Femur (tissue), 1 donor: ENCODE data around the gene RRP1B.

Experiments
- DNase-seq: peaks from one replicate; pipeline ENCODE4 v3.0.0-alpha.2; 2017

The RRP1B gene

DNA sequence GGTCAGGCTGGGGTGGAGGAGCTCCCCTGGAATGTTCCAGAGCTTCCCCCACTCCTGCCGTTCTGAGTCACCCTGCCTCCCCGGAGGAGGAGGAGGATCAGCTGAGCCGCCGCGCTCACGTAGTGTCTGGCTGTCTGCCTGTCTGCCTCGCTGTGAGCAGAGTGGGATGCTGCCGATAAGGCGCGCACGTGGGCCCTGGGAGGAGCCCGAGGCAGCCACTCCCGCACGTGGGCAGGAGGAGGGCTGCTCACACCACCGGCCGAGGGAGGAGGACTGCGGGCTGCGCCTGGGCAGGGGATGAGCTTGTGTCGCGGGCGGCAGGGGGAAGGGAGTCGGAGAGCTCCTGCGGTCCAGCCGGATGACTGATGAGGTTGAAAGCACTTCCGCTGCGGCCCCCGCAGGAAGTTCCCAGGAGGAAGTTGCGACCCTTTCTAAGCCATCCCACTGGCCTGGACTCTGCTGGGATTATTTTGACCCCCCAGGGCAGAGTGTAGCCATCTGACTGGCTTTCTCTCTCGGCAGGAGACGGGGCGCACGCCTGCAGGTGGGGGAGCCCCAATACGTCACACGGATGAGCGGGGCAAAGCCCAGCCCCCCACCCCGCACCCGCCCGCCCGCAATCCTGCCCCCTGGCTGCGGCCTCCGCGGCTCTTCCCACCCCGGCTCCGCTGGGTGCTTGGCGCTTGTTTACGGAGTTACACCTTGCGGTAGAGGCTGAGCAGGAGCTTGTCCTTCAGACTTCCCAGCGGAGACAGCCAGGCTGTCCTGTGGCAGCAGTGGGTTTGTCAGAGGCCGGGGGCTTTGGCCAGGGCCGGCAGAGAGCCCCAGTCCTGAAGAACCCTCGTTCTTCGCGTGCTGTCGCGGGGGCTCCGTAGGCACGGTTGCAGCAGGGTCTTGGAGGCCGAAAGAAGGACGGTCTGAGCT lies 69.4 kb downstream of the RRP1B start:
- peak; percentile 93 for DNase-seq

DNA sequence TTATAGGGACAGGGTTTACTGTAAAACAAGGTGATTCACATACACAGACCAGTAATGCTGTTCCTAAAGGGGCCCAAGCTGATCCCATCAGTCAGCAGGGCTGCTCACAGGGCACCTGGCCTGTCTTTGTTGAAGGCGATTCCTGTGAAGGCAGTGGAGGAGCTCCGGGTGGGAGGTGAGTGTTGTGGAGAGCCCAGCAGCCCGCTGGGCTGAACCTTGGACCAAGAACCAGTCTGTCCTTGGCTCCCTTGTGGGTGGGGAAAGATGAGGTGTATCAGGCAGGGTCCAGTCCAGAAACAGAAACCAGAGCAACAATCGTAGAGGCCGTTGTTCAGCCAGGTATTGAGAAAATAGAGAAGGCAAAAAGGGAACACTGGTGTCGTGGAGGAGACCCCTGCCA lies 72.1 kb downstream of the RRP1B start:
- no peak for DNase-seq

DNA sequence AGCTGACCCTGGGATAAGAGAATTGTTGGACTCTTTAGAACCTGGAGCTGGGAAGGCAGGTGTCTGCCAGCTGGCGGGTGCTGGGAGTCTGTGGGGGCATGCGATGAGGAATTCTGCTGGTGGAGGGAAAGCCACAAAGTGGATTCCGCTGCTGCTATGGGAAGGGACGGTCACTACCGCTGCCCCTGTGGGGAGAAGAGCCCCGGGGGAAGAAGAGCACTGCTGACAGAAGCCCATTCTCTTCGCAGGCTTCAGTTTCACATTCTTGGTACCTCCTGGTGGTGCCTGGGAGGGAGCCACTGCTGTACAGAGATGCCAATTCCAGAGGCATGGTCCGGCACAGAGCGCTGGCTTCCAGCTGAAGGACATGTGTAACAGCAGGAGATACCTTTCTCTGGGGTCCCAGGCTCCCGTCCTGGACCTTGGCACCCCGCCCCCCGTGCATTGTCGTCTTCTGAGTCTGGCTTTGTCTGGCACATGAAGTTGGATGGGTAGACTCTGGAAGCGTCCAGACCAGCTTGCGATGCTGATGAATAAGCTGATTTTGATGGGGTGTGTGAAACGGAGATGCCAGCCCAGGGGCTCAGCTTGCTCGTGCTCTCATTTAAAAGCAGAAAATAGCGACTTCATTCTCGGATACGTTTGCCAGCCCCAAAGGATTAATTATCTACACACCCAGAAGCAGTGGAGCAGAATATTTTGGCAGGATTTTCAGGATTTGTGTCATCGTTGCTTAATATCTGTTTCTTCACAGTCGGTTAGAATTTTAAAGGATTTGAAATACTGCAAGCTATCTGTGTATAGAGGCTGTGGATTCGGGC lies 72.7 kb downstream of the RRP1B start:
- no peak for DNase-seq

DNA sequence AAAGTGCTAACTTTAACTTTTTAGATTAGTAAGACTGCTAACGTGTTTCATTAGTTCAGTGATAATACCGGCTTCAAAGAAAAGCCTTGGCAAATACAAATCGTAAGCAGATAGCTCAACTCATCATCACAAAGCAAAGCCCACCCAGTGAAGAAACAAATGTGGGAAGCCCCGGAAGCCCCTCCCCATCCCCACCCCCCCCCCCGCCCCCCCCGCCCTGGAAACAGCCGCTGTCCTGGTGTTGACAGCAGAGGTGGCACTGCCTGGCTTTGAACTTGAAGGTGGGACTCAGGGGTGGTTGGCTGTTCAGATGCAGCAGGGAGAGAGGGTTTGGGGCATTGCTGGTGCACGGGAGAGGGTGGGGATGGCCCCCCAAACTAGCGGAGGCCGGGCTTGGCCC lies 73.7 kb downstream of the RRP1B start:
- DNase-seq = no peak

DNA sequence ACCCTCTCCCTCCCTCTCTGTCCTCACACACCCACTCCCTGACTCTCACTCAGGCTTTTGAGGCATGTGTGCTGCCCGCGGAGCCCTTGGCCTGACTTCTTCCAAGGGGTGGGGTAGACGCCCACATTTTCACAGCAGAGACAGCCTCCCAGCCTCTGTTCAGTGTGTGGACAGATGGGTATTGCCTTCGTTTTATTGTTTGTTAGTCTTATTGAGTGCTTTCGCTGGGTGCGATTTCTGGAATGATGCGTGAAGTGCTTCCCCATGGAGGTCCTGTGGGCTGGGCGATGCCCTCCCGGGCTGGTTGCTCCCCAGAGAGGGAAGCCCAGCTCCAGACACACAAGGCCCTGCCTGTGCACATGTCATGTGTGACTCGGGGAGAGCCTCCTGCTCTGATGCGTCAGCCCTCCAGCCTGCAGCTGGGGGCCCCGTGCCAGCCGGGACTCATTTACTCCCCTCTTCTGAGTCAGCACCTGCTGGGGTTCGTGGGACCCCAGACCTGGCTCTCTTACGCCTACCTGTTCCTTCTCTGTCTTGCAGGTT lies 74.2 kb downstream of the RRP1B start:
- DNase-seq = no peak

DNA sequence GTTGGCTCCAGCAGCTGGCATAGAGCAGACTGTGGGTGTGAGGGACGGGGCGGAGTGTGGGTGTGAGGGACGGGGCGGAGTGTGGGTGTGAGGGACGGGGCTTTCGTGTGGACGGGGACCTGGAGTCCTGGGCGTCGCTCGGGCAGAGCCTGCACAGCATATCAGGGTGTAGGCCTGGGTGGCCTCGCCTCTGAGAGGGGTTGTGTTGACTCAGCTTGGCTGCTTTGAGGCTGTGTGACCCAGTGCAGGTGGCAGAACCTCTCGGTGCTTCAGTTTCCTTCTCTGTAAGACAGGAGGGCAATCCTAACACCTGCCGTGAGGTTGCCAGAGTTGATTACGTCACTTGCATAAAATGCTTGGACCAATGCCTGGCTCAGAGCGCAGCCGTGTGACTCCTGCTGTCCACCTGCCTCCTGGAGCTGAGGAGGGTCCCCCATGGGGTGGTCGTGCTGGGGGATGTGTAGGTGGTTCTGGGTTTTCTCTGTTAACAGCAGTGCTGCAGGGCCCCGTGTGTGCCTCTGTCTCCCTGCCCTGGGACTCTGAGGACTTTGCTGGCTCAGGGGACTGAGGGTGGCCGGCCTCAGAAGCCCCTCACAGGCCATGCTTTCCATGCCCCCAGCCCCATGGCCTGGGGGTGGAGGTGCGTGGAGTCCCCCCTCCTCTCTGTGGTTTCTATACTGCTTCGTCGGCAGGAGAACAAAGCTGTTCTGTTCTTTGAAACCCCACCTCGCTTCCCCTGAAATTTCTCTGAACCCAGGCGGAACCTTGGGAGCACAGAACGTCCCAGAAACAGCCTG lies 75.0 kb downstream of the RRP1B start:
- DNase-seq = no peak

DNA sequence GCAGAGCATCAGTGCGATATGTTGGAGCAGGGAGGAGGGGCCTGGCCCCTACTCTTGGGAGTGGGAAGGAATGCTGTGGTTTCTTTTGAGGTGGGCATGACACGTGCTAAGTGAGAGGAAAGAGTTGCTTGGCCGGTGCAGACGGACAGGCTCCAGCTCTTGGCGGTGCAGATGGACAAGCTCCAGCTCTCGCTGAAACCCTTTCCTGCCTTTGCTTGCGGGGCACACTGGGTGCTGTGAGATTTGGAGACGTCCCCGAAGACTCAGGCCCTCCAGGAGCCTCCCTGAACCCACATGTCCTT lies 75.5 kb downstream of the RRP1B start:
- no peak for DNase-seq

DNA sequence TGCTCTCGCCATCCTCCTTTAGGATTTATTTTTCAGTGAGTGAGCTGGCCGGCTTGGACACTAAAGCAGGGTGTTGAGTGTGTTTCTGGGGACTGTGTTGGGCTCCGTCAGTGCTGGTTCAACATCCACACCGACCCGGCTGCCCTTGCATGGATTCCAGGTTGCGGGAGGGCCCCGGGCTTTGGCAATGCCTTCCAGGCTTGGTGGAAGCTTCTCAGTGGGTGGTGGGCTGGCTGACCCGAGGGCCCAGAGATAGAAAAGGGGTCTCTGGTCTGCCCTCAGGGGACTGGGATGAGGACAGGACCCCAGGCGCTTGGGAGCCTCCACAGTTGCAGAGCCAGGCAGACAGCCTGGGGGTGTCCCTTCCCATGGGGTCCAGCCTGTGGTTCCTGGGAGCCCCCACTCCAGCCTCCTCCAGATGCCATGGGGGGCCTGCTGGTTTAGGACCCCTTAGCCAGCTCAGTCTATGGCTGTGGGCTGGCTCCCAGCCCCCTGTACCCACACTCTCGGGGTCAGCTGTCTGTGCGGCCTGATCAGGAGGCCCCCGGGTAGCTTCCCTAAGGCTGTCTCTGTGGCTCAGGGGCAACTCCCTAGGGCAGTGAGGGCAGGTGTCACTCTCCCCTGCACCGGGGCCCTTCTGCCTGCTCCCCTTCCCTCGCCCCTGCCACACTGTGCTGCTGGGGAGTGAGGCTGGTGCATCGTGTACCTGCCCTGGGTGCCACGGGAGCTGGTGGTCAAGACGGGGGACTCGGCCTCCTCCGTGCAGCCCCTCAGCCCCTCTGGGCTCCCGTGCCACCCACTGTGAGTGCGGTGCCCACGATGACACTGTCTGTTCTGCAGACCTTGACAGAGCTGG lies 76.1 kb downstream of the RRP1B start:
- DNase-seq = no peak

DNA sequence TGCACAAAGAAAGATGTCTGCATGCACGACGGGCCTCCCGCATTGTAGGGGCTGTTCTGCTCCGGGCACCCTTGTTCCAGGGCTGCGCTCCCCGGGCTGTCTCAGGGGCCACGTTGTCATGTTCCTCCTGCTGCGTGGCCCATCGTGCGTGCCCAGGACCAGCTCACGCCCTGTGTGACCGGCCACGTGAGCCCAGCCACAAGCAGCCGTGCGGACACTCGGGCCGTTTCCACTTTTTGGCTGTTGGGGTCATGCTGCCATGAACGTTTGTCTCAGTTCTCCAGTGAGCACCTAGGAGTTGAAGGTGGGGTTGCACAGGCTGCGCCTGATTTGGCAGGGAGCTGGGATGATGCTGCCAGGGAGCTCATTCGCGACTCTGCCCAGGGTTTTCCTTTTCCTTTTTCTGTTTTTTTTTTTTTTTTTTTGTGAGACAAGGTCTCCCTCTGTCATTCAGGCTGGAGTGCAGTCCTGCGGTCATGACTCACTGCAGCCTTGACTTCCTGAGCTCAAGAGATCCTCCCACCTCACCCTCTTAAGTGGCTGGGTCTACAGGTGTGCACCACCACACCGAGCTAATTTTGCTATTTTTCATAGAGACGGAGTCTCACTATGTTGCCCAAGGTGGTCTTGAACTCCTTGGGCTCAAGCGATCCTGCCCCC lies 77.0 kb downstream of the RRP1B start:
- no peak for DNase-seq

DNA sequence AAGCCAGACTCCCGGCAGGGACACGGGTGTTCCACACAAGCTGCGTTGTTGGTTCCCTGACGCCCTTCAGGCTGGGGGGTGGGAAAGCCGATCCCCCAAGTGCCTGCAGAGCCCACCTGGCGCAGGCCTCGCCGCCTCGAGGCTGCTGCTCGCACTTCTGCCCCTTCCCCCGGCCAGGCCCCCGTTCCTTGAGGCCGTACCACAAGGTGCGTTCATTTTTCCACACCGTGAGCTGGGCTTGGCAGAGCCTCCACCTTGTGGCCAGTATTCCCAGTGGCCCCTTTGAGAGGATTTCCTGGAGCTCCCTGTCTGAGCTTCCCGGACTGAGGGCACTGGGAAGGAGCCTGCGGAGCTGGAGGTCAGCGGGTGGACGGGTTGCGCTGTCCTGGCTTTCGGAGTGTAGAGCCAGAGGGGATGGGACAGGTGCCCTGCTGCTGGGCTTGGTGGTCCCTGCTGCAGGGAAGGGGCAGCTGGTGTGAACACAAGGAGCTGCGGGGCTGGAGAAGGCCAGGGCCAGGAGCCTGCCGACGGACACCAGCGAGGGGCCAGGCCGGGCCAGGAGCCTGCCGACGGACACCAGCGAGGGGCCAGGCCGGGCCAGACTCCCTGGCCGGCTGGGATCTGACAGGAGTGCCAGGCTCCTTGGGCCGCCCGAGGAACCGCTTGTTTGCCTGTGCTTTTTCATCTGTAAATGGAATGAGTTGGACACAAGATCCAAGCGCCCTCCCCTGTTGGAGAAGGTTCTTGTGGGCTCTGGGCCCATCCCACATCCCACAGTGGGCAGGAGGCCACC lies 78.0 kb downstream of the RRP1B start:
- no peak for DNase-seq

DNA sequence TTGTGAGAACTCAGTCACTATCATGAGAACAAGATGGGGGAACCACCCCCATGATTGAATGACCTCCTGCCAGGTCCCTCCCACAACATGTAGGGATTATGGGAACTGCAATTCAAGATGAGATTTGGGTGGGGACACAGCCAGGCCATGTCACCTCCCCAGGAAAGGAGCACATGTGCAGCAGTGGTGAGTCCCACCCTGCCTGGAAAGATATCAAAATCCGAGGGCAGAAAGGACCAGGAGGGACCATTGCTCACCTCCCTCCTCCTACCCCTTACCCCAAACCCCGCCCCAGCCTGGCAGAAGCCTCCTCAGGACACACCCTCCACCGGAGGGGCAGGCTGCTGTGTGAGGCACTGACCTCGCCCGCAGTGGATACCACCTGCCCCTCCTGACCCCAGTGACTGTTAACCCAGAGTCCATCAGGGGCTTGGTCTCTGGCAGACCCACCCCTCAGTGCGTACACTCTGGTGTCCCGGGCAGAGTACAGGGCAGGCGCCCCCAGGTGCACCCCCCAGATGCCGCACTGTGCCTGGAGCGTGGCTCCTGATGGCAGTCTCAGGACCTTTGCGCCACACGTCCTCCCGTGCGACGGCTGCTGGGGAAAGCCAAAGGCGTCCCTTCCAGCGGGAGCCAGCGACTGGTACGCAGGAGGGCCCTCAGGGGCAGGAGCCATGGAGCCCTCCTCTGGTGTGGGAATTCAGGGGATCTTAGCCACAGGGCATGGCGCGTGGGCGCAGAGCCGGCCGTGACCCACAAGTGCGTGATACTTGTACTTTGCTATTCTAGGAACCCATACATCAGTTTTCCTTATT lies 80.5 kb downstream of the RRP1B start:
- no peak for DNase-seq

DNA sequence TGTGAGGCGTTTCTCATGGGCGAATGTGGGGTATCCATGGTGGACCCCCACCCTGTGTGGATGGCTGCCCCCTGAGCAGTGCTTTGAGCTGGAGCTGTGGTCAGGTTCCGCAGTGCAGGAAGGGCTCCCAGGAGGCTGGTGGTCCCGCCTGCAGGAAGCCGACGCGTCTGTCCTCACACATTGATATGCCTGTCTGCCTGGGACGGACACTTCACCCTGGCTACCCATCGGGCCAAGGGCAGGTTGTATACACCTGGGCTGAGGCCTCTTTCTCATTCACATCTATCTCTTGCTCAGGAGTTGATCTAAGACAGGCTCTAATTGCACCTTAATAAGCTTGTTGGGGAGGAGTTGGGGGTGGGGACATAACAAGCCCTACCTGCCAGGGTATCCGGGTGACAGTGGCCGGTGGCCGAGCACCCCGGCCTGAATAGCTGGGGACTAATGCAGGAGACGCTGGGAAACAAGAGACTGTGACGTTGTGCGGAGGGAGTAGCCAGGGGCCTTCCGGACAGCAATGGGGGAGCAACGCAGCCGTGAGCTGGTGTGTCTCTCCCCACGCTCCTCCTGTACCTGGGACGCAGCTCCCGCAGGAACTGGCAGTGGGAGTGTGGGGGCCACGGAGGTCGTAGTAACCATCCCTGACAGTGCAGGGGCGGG lies 81.3 kb downstream of the RRP1B start:
- DNase-seq = peak; percentile 77

DNA sequence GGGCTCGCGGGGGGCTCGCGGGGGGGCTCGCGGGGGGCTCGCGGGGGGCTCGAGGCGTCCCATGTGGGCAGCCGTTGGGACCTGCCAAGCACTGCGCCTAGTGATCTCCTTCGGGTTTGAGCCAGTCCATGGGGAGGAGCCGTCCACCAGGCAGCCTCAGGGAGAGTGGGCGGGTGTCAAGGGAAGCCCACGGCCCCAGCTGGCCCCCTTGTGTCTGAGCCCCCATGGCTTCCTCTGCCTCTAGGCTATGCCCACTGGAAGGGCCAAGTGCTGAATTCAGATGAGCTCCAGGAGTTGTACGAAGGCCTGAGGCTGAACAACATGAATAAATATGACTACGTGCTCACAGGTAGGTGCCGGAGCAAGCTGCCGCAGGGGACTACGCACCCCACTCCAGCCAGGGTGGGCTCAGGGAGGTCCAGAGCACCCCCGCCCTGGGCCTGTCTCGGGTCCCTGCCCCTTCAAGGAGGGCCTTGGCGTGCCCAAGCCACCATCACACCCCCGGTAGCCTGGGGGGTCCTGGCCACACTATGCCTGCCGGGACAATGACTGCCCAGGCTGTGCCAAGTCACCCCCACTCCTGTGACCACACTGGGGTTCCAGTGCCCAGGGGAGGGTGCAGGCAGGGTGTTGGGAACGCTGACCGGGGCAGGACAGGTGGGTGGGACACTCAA lies 82.2 kb downstream of the RRP1B start:
- no peak for DNase-seq

DNA sequence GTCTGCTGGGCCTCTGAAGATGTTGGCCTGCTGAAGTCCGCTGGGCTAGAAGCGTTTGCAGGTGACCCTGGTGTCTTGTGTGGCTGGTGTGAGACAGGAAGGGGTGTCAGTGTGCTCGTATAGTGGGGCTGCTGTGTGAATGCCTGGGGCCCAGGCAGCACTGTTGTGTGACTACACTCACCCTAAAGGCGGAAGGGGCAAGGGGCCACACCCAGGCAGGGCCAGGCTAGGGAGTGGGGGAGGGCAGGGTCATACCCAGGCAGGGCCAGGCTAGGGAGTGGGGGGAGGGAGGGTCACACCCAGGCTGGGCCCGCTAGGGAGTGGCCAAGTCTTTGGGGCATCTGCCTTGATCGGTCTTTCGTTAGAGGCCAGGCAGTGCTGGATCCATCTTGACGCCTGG lies 84.6 kb downstream of the RRP1B start:
- DNase-seq = no peak

DNA sequence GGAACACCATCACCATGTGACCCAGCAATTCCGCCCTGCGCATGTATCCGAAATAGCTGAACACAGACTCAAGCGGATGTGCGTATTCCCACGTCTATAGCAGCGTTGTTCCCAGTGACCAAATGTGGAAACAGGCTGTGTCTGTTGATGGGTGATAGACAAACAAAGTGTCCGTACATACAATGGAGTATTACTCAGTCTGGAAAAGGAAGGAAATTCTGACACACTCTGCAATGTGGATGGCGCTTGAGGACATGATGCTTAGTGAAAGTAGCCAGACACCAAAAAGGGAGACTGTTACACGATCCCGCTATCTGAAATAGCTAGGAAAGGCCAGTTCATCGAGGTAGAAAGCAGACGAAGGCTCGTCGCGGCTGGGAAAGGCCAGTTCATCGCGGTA lies 85.4 kb downstream of the RRP1B start:
- DNase-seq = no peak
